HG03457 (cell line): ENCODE data around the gene SPCS2.

Experiments used
- ATAC-seq: cut with Tn5 transposase; IDR thresholded peaks from one replicate; pipeline ENCODE4 v1.9.1; 2021; ENCODE audit warnings: moderate number of reproducible peaks; ENCODE audit not compliant: unreplicated experiment

SPCS2 gene

DNA sequence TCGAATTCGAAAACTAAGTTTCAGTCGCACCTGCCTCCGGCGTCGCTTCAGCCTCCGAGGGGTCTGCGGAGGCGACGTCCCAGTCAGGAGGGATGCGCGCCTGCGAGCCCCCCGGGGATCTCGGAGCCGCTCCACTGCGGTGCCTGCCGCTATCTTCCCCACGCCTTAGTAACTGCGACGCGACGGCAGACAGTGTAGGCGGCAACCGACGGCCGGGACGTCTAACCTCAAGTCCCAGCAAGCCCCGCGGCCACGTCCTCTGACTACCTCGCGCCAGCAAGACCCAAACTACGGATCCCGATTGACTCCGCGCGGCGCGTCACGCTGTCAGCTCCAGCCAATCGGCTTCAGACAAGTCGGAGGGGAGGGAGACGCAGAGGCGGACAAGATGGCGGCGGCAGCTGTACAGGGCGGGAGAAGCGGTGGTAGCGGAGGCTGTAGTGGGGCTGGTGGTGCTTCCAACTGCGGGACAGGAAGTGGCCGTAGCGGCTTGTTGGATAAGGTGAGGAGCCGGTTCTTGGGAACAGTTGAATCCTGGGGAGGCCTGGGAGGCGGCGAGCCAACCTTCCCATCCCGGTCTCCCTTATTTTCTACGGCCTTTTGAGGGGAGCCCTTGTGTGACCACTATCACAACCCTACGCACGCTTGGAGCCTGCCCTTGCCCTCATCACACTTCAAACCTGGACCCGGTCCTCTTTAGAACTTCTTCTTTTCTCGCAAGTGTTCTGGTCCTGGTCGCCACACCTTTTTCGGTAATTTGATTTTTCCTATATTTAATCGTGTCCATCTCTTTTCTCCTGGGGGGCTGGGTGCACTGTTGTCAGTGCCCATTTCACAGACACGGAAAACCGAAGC, at the start of gene SPCS2, which contains the start of gene XRRA1:
TSS of gene SPCS2 (plus strand) at position 369 of the 855 bp plus-strand sequence. CDS start at position 389, 20 bp downstream.
TSS of gene XRRA1 (minus strand) at position 194 of the 855 bp plus-strand sequence. CDS start 8,213 bp downstream, outside the sequence.
- ATAC-seq, result peak; percentile 89

DNA sequence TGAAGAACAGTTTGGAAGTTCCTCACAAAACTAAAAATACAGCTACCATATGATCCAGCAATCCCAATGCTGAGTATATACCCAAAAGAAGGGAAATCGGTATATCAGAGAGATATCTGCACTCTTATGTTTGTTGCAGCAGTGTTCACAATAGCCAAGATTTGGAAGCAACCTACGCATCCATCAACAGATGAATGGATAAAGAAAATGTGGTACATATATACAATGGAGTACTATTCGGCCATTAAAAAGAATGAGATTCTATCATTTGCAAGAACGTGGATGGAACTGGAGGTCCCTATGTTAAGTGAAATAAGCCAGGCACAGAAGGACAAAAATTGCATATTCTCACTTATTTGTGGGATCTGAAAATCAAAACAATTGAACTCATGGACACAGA, 46.7 kb upstream of the SPCS2 start:
- ATAC-seq, result no peak

DNA sequence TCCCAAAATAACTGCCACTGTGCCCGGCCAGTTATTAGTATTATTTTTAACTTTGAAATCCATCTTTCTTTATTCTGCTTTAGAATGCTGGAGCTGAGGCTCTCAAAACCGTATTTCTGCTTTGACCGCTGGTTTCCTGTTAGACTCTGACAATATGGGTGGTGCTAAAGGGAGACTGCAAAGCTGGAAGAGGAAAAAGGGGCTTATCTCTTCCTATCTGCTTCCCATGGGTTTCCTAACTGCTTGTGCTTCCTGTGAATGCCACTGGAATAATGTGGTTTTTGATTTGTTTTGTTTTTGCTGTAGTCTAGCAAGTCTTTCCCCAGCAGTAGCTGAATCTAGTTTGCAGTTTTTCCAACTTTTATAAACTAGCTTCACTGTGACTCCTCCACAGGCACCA, 43.7 kb upstream of the SPCS2 start:
- ATAC-seq, result no peak

DNA sequence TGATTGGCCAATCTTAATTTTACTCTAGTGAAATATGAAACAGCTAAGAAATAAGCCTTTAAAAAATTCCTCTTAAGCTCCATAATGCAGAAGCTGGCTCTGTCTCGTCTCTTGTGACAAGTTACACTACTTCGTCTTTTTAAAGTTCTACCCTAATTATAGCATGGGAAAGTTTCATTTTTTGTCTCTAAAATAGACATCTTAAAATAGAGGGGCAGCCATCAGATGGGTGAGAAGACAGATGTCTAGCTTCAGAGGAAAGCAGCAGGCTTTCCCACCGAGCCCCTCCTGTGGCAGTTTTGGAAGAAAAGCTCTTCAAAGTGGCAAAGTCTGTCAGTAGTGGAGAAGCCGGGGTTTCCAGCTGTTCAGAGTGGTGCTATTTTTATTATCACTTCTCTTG, 39.7 kb upstream of the SPCS2 start:
- ATAC-seq, result no peak

DNA sequence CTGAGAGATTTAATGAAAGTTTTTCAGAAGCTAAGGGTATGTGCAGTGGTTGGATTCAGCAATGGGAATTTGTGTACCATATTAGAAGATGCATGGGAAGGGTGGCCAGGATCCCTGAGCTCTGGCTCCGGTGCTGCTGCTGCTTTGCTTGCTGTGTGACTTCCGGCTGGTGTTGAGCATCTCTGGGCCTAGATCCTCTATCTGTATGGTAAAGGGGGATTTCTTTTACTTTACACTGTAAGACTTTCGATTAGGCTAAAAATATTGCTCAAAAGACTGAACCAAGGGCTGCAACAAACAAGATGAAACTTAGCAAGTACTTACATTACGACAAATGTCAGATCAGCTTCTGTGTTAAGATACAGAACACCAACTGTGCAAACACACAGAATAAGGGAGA, 39.3 kb upstream of the SPCS2 start:
- no peak for ATAC-seq

DNA sequence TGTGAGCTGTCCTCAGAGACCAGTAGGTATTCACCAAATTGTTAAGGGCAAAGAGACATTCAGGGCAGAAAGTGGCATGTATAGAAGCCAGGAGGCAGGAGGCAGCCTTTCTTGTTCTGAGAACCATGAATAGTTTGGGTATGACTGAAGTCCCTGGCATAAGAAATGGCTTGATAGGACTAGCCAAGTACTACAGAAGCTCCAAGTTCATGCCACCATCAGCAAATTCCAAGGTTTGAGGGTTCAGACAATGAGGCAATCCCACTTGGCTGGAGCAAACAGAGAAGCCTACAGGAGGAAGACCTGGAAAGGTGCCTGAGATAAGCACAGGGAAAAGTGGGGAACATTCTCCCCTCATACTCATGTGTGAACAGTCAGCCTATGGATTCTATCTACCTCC, 25.9 kb upstream of the SPCS2 start:
- no peak for ATAC-seq

DNA sequence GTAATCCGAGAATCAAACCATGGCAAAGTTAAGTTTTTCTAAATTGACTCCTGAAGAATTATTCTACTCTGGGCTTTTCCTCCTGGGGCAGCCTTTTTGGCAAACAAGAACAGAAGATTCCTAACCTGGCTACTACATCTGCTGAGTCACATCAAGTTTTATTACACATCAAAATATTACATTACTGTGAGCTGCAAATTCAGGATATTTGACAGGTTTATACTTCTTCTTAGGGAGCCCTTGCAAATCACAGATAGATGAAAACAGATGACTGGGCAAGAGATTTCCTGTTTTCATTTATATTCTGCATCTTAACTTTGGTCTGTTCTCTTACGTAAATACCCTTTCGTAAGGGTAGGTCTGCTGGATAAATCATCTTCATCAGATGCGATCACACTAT, 23.8 kb upstream of the SPCS2 start:
- no peak for ATAC-seq

DNA sequence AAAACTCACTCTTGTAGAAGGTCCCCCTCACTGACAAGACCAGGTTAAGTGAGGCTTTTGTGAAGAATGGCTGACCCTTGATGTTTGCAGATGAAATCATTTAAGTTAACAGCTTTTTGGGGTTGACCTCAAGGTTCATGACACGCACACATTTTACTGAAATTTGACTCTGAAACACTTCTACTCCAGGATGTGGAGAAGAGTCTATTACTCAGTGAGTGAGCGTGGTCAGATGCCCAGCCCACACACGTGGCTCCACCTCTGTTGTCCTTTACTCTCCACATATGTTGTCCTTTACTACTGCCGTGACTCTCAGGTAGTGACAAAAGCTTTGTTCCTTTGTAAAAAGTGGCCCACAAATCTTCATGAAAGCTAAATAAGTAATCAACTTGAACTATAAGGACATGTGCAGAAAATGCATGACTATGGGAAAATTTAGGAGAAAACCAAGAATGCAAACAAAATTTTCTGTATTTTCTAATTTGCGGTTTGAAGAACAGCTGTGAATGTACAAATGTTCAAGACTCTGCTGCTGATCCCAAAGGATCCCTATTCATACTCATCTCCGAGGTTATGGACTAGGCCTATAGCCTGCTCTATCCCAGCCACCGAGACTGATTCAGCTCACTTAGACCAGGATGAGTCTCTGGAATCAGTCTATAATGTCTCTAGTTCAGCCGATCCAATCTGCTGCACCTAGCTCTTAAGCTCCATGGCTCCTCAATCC, 22.6 kb upstream of the SPCS2 start:
- no peak for ATAC-seq

DNA sequence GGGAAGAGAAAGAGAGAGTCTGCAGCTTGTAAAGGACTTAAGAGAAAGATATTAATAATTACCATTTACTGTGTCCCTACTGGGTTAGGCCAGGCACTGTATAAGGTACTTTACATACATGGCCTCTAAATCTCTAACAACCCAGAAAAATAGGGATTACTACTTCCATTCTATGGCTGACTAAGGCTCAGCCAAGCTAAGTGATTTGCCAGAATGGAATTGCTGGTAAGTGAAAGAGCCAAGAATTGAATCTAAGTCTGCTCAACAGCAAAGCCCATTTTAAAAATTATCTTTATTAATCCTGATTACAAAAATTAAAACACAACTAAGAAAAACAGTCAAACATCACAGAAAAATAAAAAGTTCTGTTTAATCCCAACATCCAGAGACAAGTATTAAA, 21.6 kb upstream of the SPCS2 start:
- no peak for ATAC-seq

DNA sequence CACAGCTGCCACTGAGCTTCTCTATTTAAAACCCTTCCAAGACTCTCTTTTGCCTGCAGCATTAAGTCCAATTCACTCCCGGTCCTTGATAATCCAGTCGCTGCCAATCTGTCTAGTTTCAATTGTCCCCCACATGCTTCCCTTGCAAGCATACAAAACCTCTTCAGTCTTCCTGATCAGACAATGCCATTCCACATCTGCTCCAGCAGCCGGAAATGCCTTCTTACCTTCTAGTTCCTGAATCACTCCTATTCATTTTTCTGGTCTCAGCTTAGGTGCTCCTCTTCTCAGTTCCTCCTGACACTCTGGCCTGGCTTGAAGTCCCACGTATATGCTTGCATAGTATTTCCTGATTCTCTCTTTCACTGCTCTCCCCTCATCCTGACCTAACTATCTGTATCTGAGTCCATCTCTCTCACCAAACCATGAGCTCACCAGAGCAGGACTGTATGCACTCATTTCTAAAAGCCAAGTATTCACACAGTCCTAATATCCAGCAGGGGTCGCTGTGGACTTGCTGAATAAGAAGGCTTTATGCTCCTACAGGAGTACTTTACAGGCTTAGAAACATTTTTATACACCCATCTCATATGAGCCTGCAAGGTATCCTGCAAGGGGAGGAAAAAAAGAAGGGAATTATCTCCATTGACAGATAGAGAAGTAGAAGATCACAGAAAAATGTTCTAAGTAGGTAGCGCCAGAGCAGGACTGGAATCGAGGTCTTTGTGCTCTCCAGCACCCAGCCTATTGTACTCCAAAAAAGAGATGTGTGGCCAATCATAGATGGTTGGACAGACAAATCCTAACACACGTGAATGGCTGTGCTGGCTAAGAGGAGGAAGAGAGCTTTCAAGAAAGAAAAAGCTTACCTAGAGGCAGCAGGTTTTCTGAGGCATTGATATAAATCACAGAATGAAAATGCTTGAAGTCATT, 19.4 kb upstream of the SPCS2 start:
- no peak for ATAC-seq

DNA sequence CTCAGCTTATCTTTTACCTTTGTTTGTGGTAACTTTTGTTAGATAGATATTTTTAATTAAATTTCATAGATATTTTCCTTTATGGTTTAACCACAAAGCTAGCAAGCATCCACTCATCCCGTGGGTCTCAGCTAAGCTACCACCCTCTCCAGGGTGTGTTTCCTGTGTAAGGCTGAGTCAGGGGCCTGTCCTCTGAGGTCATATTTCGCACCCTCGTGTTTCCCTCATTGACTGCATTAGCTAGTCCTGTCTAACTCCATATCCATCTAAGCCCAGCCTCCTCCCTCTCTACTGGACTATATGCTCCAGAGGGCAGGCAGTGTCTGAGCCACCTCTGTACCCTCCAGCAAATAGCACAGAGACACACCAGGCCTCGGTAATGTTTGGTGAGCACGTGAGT, 16.9 kb upstream of the SPCS2 start:
- ATAC-seq, result no peak

DNA sequence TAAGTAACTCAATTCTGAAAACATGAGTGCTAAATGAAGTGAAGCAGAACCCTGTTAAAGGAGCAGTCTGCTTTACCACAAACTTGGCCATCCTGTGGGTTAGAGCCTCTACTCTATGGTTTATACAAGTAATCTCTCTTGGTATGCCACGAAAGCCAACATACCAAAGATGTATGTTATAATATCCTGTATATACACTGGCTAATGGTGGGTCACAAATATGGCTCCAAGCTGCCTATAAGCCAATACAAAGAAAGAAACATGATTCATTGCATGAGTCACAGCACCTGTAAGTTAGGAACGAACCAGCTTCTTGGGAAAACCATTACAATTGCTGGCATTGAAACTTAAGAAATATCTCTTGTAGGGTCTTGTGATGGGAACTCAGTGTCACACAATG, 16.3 kb upstream of the SPCS2 start:
- ATAC-seq, result no peak

DNA sequence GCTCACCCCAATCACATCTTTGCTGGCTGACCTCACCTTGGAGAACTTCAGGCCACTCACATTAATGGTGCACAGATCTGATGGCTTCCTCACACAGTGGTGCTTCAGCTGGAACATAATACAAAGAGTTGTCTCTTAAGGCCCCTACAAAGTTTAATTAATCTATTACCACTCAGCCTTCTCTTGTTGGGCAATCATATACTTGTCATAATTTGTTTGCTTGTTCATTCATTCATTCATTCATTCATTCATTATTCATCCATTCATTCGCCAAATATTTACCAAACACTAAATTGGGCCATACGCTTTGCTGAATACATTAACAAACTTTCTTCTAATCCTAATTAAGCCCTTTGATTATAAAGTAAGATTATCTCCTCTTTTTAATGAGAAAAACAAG, 15.3 kb upstream of the SPCS2 start:
- no peak for ATAC-seq

DNA sequence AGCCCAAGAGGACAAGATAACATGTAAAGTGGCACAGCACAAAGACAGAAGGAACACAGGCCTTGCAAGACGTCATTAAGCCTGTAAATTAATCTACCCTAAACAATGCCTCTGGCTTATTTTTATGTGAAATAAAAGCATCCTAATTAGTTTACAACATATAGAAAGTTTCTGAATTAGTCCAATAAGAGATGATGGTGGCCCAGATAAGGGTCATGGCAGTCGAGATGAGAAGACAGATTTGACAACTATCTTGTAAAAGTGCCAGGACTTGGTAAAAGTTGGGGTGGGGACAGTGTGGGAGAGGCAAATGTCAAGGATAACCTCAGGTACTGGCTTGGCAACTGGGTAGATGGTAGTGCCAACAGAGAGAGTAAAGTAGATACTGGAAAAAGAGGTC, 13.8 kb upstream of the SPCS2 start:
- ATAC-seq, result no peak

DNA sequence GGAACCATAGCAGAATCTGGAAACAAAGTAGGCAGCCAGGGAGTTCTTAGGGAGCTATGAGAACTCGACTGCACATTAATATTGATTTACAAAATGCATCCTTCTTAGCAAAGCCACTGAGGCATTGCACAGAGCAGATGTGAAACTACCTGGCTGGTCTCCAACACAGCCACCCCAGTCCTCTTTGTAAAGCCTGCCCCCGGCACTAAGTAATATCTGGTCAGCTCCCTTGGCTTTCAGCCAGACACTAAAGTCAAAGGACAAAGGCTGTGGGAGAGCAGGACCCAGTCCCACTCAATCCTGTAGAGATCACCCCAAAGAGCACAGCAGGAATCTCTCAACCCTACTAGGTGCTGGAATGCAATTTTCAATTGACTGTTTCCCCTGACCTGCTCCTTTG, 13.0 kb upstream of the SPCS2 start:
- no peak for ATAC-seq

DNA sequence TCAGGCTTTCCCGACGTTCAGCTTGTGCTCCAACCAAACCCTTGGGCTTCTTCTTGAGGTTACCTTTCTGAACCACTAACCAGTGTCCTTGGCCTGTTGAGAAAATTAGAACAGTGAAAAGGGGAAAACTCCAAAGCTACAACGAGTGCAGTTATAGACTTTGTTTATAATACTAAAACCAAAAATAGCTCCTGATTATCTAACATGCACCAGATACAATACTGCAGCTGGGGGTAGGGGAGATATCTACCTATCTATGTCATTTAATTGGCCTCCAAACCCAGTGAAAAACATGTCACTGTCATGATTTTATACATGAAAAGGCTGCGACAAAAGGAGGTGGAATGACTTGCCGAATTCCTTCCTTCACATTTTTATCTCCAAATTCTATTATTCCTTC, 12.1 kb upstream of the SPCS2 start:
- no peak for ATAC-seq

DNA sequence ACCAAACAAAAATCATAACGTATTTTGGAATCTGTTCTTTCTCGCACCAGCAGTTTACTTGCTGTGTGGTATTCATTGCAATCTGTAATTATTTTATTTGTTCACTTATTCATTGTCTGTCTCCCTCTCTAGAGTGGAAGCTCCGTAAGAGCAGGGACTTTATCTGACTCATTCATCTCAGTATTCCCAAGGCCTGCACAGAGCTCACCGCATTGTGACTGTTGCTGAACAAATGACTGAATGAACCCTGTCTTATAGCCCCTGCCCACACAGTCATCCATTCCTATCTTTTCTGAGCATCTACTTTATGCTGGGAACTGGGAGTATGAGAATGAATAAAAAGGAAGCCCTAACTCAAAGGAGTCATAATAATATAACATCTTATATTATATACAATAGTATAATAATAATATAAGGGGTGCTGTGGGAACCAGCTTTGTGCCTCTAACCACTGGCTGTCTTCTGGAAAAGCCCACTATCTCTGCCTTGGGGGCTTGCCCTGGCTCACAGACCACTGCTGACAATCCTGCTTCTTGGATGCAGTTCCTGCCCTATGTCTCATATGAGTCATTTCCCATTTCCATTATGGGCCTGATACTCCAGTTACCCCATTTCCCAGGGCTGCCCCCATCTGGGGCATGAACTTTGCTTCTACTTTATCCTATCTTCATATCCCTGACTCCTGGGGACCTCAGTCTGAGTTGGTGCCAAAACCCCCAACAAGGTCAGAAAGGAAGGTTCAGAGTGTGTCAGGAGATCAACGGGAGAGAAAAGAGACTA, 11.2 kb upstream of the SPCS2 start:
- no peak for ATAC-seq

DNA sequence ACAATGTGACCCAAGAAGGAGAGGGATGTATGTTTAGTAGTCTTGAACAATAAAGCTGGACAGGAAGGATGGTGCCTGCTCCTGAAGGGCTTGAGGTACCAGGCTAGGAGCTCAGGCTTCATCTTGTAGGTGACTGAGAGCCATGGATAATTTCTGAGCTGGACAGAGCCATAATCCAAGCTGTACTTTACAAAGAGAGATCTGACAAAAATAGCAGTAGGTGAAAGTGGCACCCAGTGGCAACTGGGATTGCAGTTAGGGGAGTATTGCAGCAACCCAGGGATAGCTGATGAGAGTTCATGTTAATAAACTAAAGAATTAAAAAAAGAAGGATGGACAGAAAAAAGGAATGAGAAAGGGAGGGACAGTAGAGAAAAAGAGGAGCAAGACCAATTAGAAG, 7.6 kb upstream of the SPCS2 start:
- ATAC-seq, result no peak

DNA sequence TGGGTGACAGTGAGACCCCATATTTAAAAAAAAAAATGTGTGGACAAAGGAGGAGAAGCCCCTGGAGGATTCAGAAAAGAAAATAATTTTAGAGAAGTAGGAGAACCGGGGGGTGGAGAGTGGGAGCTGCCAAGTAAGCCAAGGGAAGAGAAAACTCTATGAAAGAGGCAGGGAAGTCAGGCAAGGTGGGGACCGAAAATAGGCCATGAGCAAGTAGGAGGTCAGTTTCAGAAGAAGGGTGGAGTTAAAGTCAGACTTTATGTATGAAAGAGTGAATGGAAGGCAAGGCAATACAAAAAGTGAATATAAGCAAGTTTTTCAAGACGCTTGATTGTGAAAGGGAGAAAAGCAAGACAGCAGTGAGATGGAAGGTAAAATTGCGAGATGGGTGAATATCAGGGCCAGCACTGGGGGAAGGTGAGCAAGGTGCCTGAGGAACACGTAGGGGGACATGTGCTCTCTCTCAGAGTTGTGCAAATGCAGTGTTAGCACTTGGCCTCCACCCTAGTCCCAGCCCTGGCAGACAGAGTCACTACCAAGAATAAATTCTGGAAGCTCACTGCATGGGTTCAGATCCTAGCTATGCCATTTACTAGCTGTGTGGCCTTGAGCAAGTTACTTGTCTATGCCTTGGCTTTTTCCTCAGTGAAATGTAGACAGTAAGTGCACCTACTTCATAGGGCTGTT, 6.8 kb upstream of the SPCS2 start:
- no peak for ATAC-seq

DNA sequence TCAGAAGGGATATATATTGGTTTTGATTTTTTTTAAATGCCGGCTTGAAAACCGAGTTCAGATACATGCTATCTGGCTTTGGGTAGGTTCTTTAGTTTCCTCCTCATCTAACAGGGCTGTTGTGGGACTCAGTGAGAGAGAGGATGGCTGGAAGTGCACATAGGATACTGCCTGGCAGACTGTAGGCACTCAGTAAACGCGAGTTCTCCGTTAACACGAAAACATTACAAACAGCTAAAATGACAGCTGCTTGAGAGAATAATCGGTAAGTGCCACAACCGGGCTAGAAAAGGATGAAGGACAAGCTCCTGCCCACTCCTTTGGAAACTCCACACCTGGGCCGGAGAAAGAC, 544 bp upstream of the SPCS2 start:
- ATAC-seq, result no peak
